ENCODE data around the gene HUNK.

DNA sequence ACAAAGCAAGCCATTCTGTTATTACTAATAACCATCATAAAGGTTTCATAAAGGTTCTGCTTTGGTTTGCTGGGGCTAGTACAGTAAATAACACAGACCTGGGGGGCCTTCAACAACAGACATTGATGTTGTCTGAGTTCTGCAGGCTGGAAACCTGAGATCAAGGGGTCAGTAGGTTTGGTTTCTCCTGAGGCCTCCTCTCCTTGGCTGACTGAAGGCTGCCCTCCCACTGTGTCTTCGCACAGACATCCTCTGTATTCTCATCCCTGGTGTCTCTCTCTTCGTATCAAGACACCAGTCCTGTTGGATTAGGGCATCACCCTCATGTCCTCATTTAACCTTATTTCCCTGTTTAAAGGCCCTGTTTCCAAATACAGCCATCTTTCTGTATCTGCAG, 37.3 kb downstream of the HUNK start:
- TF ChIP-seq EZH2 (IDR thresholded peaks at IDR 0.05; ENCODE audit: insufficient read depth, poor library complexity, severe bottlenecking) (no peak), EZH2phosphoT487 (IDR thresholded peaks at IDR 0.05; ENCODE audit: insufficient read depth, low read depth) (no peak)
